SK-N-SH treated with all-trans-retinoic acid at 6 μM for 48 hours (cell line): ENCODE results near the gene NPC1L1.
"Not testable (repeated sequence)": the region's sequence is repeated elsewhere in the genome, so short reads cannot be mapped to it uniquely, and the experiment has no call there.

Experiments
- ATAC-seq: fragments of 200-7000 bp; cut with Tn5 transposase; 3 replicates; pipeline ENCODE4 v1.9.1; 2020; ENCODE audit warnings: mild to moderate bottlenecking, moderate library complexity
- ARNTL ChIP-seq: fragments of 450-650 bp; formaldehyde crosslinking; IDR thresholded peaks from 2 replicates; pipeline ENCODE4 v1.5.0; 2020; ENCODE audit warnings: low read depth, mild to moderate bottlenecking, moderate library complexity, borderline replicate concordance
- BACH2 ChIP-seq: fragments of 250-450 bp; sonication (Bioruptor Pico); IDR thresholded peaks from 2 replicates; pipeline ENCODE4 v1.9.0; 2021; ENCODE audit warnings: mild to moderate bottlenecking, borderline replicate concordance
- CSDC2 ChIP-seq: fragments of 250-450 bp; sonication (Bioruptor Pico); IDR thresholded peaks from 2 replicates; pipeline ENCODE4 v1.5.0; 2020; ENCODE audit warnings: mild to moderate bottlenecking, moderate library complexity
- GLIS3 ChIP-seq: fragments of 250-450 bp; sonication (Bioruptor Pico); IDR thresholded peaks from 2 replicates; pipeline ENCODE4 v1.5.0; 2020; ENCODE audit warnings: mild to moderate bottlenecking, moderate library complexity
- ISL1 ChIP-seq: fragments of 250-450 bp; sonication (Bioruptor Pico); IDR thresholded peaks from 2 replicates; pipeline ENCODE4 v2.1.2; 2022; ENCODE audit warnings: mild to moderate bottlenecking, moderate library complexity
- OSR1 ChIP-seq: fragments of 250-450 bp; sonication (Bioruptor Pico); IDR thresholded peaks from 2 replicates; pipeline ENCODE4 v1.8.0; 2022; ENCODE audit warnings: moderate library complexity, mild to moderate bottlenecking, inconsistent platforms
- PATZ1 ChIP-seq: fragments of 250-450 bp; sonication (Bioruptor Pico); IDR thresholded peaks from 2 replicates; pipeline ENCODE4 v1.8.0; 2020; ENCODE audit warnings: mild to moderate bottlenecking, moderate library complexity, borderline replicate concordance
- PPARA ChIP-seq: fragments of 250-450 bp; sonication (Bioruptor Pico); IDR thresholded peaks from 2 replicates; pipeline ENCODE4 v1.5.0; 2020; ENCODE audit warnings: mild to moderate bottlenecking, borderline replicate concordance
- RARB ChIP-seq: fragments of 250-450 bp; sonication (Bioruptor Pico); IDR thresholded peaks from 2 replicates; pipeline ENCODE4 v1.8.0; 2021; ENCODE audit warnings: mild to moderate bottlenecking, moderate library complexity
- SNAI2 ChIP-seq: fragments of 250-450 bp; sonication (Bioruptor Pico); IDR thresholded peaks from 2 replicates; pipeline ENCODE4 v1.5.0; 2020; ENCODE audit warnings: mild to moderate bottlenecking, moderate library complexity
- TCF4 ChIP-seq: fragments of 250-450 bp; sonication (Bioruptor Pico); IDR thresholded peaks from 2 replicates; pipeline ENCODE4 v1.8.0; 2021; ENCODE audit warnings: mild to moderate bottlenecking, moderate library complexity, borderline replicate concordance
- TOX ChIP-seq: fragments of 250-450 bp; sonication (Bioruptor Pico); IDR thresholded peaks from 2 replicates; pipeline ENCODE4 v1.8.0; 2021; ENCODE audit warnings: mild to moderate bottlenecking, moderate library complexity, borderline replicate concordance
- ZC3H10 ChIP-seq: fragments of 250-450 bp; sonication (Bioruptor Pico); IDR thresholded peaks from 2 replicates; pipeline ENCODE4 v1.5.1; 2021; ENCODE audit warnings: mild to moderate bottlenecking, moderate library complexity
- ZFP3 ChIP-seq: fragments of 250-450 bp; sonication (Bioruptor Pico); IDR thresholded peaks from 2 replicates; pipeline ENCODE4 v1.5.0; 2020; ENCODE audit warnings: mild to moderate bottlenecking, moderate library complexity
- ZFP30 ChIP-seq: fragments of 450-650 bp; formaldehyde crosslinking; IDR thresholded peaks from 2 replicates; pipeline ENCODE4 v1.5.0; 2022; ENCODE audit warnings: mild to moderate bottlenecking, moderate library complexity
- ZNF565 ChIP-seq: fragments of 450-650 bp; formaldehyde crosslinking; conservative IDR thresholded peaks from 2 replicates; pipeline ENCODE4 v1.5.0; 2020; ENCODE audit warnings: low read depth, mild to moderate bottlenecking, moderate library complexity
- ZNF70 ChIP-seq: fragments of 450-650 bp; formaldehyde crosslinking; IDR thresholded peaks from 2 replicates; pipeline ENCODE4 v1.5.0; 2020; ENCODE audit warnings: mild to moderate bottlenecking, moderate library complexity
- ZNF8 ChIP-seq: fragments of 450-650 bp; formaldehyde crosslinking; IDR thresholded peaks from 2 replicates; pipeline ENCODE4 v1.5.0; 2020; ENCODE audit warnings: mild to moderate bottlenecking, moderate library complexity
- TF ChIP-seq, protein P1 (sequence below): fragments of 250-450 bp; sonication (Bioruptor Pico); IDR thresholded peaks from 2 replicates; pipeline ENCODE4 v1.5.1; 2020; ENCODE audit warnings: low read depth, mild to moderate bottlenecking, moderate library complexity
- TF ChIP-seq, protein P2 (sequence below): fragments of 250-450 bp; sonication (Bioruptor Pico); IDR thresholded peaks from 2 replicates; pipeline ENCODE4 v1.5.0; 2020; ENCODE audit warnings: mild to moderate bottlenecking, moderate library complexity
- TF ChIP-seq, protein P3 (sequence below): fragments of 250-450 bp; sonication (Bioruptor Pico); IDR thresholded peaks from 2 replicates; pipeline ENCODE4 v1.8.0; 2021; ENCODE audit warnings: low read depth, mild to moderate bottlenecking, moderate library complexity, borderline replicate concordance
- TF ChIP-seq, protein P4 (sequence below): fragments of 250-450 bp; sonication (Bioruptor Pico); IDR thresholded peaks from 2 replicates; pipeline ENCODE4 v1.5.1; 2021; ENCODE audit warnings: mild to moderate bottlenecking, moderate library complexity

The NPC1L1 gene

GRCh38 chr7:44511863-44512468 is 29.2 kb downstream of the NPC1L1 start:
- TF ChIP-seq TOX (CRISPR knock-in tag) (no peak), ZNF565 (CRISPR knock-in tag) (no peak), SNAI2 (CRISPR knock-in tag) (no peak), OSR1 (CRISPR knock-in tag) (no peak), PATZ1 (CRISPR knock-in tag) (no peak), ZNF8 (CRISPR knock-in tag) (no peak), CSDC2 (no peak), ZFP3 (CRISPR knock-in tag) (no peak), ZNF70 (no peak), ZC3H10 (CRISPR knock-in tag) (no peak), TCF4 (CRISPR knock-in tag) (no peak), ISL1 (CRISPR knock-in tag) (no peak), ZFP30 (no peak), PPARA (CRISPR knock-in tag) (no peak)
- TF ChIP-seq, protein P1, sequence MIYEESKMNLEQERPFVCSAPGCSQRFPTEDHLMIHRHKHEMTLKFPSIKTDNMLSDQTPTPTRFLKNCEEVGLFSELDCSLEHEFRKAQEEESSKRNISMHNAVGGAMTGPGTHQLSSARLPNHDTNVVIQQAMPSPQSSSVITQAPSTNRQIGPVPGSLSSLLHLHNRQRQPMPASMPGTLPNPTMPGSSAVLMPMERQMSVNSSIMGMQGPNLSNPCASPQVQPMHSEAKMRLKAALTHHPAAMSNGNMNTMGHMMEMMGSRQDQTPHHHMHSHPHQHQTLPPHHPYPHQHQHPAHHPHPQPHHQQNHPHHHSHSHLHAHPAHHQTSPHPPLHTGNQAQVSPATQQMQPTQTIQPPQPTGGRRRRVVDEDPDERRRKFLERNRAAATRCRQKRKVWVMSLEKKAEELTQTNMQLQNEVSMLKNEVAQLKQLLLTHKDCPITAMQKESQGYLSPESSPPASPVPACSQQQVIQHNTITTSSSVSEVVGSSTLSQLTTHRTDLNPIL = no peak
- TF ChIP-seq, protein P2, sequence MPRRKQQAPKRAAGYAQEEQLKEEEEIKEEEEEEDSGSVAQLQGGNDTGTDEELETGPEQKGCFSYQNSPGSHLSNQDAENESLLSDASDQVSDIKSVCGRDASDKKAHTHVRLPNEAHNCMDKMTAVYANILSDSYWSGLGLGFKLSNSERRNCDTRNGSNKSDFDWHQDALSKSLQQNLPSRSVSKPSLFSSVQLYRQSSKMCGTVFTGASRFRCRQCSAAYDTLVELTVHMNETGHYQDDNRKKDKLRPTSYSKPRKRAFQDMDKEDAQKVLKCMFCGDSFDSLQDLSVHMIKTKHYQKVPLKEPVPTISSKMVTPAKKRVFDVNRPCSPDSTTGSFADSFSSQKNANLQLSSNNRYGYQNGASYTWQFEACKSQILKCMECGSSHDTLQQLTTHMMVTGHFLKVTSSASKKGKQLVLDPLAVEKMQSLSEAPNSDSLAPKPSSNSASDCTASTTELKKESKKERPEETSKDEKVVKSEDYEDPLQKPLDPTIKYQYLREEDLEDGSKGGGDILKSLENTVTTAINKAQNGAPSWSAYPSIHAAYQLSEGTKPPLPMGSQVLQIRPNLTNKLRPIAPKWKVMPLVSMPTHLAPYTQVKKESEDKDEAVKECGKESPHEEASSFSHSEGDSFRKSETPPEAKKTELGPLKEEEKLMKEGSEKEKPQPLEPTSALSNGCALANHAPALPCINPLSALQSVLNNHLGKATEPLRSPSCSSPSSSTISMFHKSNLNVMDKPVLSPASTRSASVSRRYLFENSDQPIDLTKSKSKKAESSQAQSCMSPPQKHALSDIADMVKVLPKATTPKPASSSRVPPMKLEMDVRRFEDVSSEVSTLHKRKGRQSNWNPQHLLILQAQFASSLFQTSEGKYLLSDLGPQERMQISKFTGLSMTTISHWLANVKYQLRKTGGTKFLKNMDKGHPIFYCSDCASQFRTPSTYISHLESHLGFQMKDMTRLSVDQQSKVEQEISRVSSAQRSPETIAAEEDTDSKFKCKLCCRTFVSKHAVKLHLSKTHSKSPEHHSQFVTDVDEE (CRISPR knock-in tag) = no peak
- ATAC-seq = no peak

GRCh38 chr7:44511236-44511635 is 29.9 kb downstream of the NPC1L1 start:
- ATAC-seq = no peak
- TF ChIP-seq PATZ1 (CRISPR knock-in tag) (no peak), CSDC2 (no peak), ZC3H10 (CRISPR knock-in tag) (no peak)

GRCh38 chr7:44508328-44509030 is 32.7 kb downstream of the NPC1L1 start:
- no peak for ATAC-seq
- TF ChIP-seq ZNF70 (no peak), PATZ1 (CRISPR knock-in tag) (no peak), RARB (CRISPR knock-in tag) (no peak), ARNTL (CRISPR knock-in tag) (no peak), GLIS3 (CRISPR knock-in tag) (no peak), TOX (CRISPR knock-in tag) (no peak), ZFP3 (CRISPR knock-in tag) (no peak), OSR1 (CRISPR knock-in tag) (no peak), BACH2 (CRISPR knock-in tag) (no peak), ISL1 (CRISPR knock-in tag) (no peak)
- TF ChIP-seq, protein P3, sequence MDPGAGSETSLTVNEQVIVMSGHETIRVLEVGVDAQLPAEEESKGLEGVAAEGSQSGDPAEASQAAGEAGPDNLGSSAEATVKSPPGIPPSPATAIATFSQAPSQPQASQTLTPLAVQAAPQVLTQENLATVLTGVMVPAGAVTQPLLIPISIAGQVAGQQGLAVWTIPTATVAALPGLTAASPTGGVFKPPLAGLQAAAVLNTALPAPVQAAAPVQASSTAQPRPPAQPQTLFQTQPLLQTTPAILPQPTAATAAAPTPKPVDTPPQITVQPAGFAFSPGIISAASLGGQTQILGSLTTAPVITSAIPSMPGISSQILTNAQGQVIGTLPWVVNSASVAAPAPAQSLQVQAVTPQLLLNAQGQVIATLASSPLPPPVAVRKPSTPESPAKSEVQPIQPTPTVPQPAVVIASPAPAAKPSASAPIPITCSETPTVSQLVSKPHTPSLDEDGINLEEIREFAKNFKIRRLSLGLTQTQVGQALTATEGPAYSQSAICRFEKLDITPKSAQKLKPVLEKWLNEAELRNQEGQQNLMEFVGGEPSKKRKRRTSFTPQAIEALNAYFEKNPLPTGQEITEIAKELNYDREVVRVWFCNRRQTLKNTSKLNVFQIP (CRISPR knock-in tag) = no peak
- TF ChIP-seq, protein P4, sequence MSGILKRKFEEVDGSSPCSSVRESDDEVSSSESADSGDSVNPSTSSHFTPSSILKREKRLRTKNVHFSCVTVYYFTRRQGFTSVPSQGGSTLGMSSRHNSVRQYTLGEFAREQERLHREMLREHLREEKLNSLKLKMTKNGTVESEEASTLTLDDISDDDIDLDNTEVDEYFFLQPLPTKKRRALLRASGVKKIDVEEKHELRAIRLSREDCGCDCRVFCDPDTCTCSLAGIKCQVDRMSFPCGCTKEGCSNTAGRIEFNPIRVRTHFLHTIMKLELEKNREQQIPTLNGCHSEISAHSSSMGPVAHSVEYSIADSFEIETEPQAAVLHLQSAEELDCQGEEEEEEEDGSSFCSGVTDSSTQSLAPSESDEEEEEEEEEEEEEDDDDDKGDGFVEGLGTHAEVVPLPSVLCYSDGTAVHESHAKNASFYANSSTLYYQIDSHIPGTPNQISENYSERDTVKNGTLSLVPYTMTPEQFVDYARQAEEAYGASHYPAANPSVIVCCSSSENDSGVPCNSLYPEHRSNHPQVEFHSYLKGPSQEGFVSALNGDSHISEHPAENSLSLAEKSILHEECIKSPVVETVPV (CRISPR knock-in tag) = no peak

GRCh38 chr7:44506592-44507288 is 34.4 kb downstream of the NPC1L1 start:
- not testable (repeated sequence) for ATAC-seq
